ENCODE results near the gene DYNLL1. TPM values are rescaled to one million over a fixed set of nuclear protein-coding genes. Genes with fewer than 3 reads are reported as not detected.

DYNLL1 gene
- polyA plus RNA-seq, 2 of the 4 experiments (the other 2 are of a cell fraction) = 735 to 744 TPM

- TF ChIP-seq REST (IDR thresholded peaks at IDR 0.05) (no peak), GATA3 (IDR thresholded peaks at IDR 0.05; ENCODE audit: borderline replicate concordance) (no peak), TP53 (CRISPR knock-in tag; IDR thresholded peaks at IDR 0.05) (no peak), NPAS2 (CRISPR knock-in tag; IDR thresholded peaks at IDR 0.05; ENCODE audit: borderline replicate concordance) (no peak), HMGXB4 (CRISPR knock-in tag; IDR thresholded peaks at IDR 0.05; ENCODE audit: borderline replicate concordance) (no peak), CBX2 (IDR thresholded peaks at IDR 0.05; ENCODE audit: borderline replicate concordance, low read depth) (no peak)
Observed at GRCh38 chr12:120469450-120470149, 26.3 kb upstream of the DYNLL1 start, which contains the start of gene SRSF9 (continued).

- FAIRE-seq (no peak), DNase-seq (ENCODE audit: low read depth in 1 of 2, low spot score in 1 of 2) (peak; percentile 36 to 46), ATAC-seq (peak in 1 of 2 experiments; percentile 58; a peak in 5 of 6 replicates)
- H3K9me3 ChIP-seq = no peaks in the 10 kb centered on the region
- POLR2A ChIA-PET = no interaction called here
- H3K27ac ChIP-seq = peak overlapping the region; percentile 98
- CTCF ChIA-PET = interaction anchor here (0.7 to 11.1 kb wide), 21 partner anchors 9 to 146 kb away, joined by 3 to 167 read pairs (median 5); partner anchors contain the start of genes COX6A1 and DYNLL1
- H3K4me1 ChIP-seq = peaks cover 44% of the 10 kb centered on the region
- WGBS (ENCODE audit: missing lambda C conversion rate) = 78% methylated on average over 23 of the region's 26 CpGs
- TF ChIP-seq PHF8 (IDR thresholded peaks at IDR 0.05; ENCODE audit: borderline replicate concordance, low read depth) (0 out of 2 replicates have a peak, but pooled peaks have one; percentile 10), MAZ (IDR thresholded peaks at IDR 0.05; ENCODE audit: borderline replicate concordance, low read depth, low read length) (no peak), BHLHE40 (IDR thresholded peaks at IDR 0.05; ENCODE audit: low read depth, low read length) (no peak)
- H3K4me3 ChIP-seq = peak overlapping the region; percentile 80
- H3K4me2 ChIP-seq = peak overlapping the region; percentile 90
Observed at GRCh38 chr12:120470150-120470784, 25.6 kb upstream of the DYNLL1 start.

- POLR2A ChIA-PET = no interaction called here
Observed at GRCh38 chr12:120472521-120472920, 23.4 kb upstream of the DYNLL1 start.

More at GRCh38 chr12:120472521-120472920, 23.4 kb upstream of the DYNLL1 start:
- Histone ChIP-seq H3K4me3 (no peak overlapping the region), H3K4me1 (peaks cover 27% of the 10 kb centered on the region), H3K4me2 (no peak overlapping the region), H3K27ac (no peak overlapping the region), H3K9me3 (no peaks in the 10 kb centered on the region)
- CTCF ChIA-PET = interaction anchor here (0.6 to 9.7 kb wide), 5 partner anchors 8 to 271 kb away, joined by 3 to 99 read pairs (median 4); partner anchors contain the start of genes COX6A1 and RPLP0
- FAIRE-seq (no peak), ATAC-seq (no peak), DNase-seq (ENCODE audit: low read depth in 1 of 2, low spot score in 1 of 2) (no peak)
- no peak for TF ChIP-seq FOSB (CRISPR knock-in tag; IDR thresholded peaks at IDR 0.05)
- TF ChIP-seq USF2 (IDR thresholded peaks at IDR 0.05) = no peak
- TF ChIP-seq RAD21 (conservative IDR thresholded peaks at IDR 0.05 in 1 of 2, IDR thresholded peaks at IDR 0.05 in 1 of 2) = no peak
- no peak for TF ChIP-seq MYC (IDR thresholded peaks at IDR 0.05; ENCODE audit: borderline replicate concordance, low read length)
- no peak for TF ChIP-seq E2F6 (IDR thresholded peaks at IDR 0.05; ENCODE audit: borderline replicate concordance, low read depth)
- TF ChIP-seq RCOR1 (IDR thresholded peaks at IDR 0.05; ENCODE audit: low read depth, low read length) = no peak

All from A549 (cell line).